Measurements from ENCODE around the gene PKHD1. TPM values are rescaled to one million over a fixed set of nuclear protein-coding genes. Genes with fewer than 3 reads are reported as not detected.

PKHD1 gene
- total RNA-seq, 1 experiment from 2014 or later, result 0.09 TPM

- Histone ChIP-seq H2BK12ac (ENCODE audit: insufficient read length, low read depth, low read length) (no peak overlapping the region), H3K27me3 (ENCODE audit: insufficient read depth, low read length) (no peaks in the 10 kb centered on the region), H4K20me1 (ENCODE audit: control insufficient read depth, insufficient read depth, insufficient read length) (no peaks in the 10 kb centered on the region), H3K14ac (ENCODE audit: insufficient read depth, low read length) (no peak overlapping the region), H3K9me3 (ENCODE audit: control insufficient read depth, low read depth, low read length) (no peaks in the 10 kb centered on the region), H2BK15ac (ENCODE audit: low read depth, low read length) (no peak overlapping the region), H3K4me1 (ENCODE audit: insufficient read depth, low read length) (peaks cover 2% of the 10 kb centered on the region; the same call in 1 of the 2 replicates), H3K79me2 (ENCODE audit: insufficient read depth, low read length) (no peaks in the 10 kb centered on the region), H4K5ac (ENCODE audit: insufficient read length, low read depth, low read length) (no peak overlapping the region), H4K91ac (ENCODE audit: insufficient read length, low read depth, low read length) (no peak overlapping the region), H3K27ac (ENCODE audit: insufficient read length, low read depth, low read length) (no peak overlapping the region), H3K23me2 (ENCODE audit: insufficient read length, low read depth, low read length, poor library complexity, severe bottlenecking) (no peaks in the 10 kb centered on the region), H3K4me2 (ENCODE audit: insufficient read depth, insufficient read length, low read length) (no peak overlapping the region), H3K9ac (ENCODE audit: extremely low read depth, insufficient read length, low read length) (no peak overlapping the region), H2AFZ (ENCODE audit: low read length) (no peak overlapping the region), H3K4ac (ENCODE audit: low read depth, low read length) (no peak overlapping the region), H3K18ac (ENCODE audit: insufficient read length, low read depth, low read length) (no peak overlapping the region), H3K23ac (ENCODE audit: insufficient read length, low read depth, low read length) (no peak overlapping the region), H3T11ph (ENCODE audit: low read length) (no peak overlapping the region), H2BK120ac (ENCODE audit: low read depth, low read length, poor library complexity, severe bottlenecking) (no peak overlapping the region), H4K8ac (replicated peaks; ENCODE audit: insufficient read length, low read depth, low read length) (no peak overlapping the region), H3K56ac (ENCODE audit: insufficient read length, low read depth, low read length) (no peak overlapping the region), H2BK20ac (ENCODE audit: low read depth, low read length, poor library complexity, severe bottlenecking) (no peak overlapping the region), H2BK5ac (ENCODE audit: insufficient read length, low read length) (no peak overlapping the region), H2AK5ac (ENCODE audit: insufficient read length, low read length) (no peak overlapping the region), H3K79me1 (ENCODE audit: insufficient read depth, low read depth, low read length, poor library complexity, severe bottlenecking) (no peaks in the 10 kb centered on the region)
- H3K4me1 Mint-ChIP-seq, result peaks cover 8 to 13% of the 10 kb centered on the region in 2 experiments
- no peaks in the 10 kb centered on the region for H3K27me3 Mint-ChIP-seq (ENCODE audit: low read depth)
- WGBS (ENCODE audit: extremely low coverage, insufficient read length, low lambda C conversion rate), result no CpG with 5 or more reads among the region's 1 CpG
- TF ChIP-seq, protein P1, sequence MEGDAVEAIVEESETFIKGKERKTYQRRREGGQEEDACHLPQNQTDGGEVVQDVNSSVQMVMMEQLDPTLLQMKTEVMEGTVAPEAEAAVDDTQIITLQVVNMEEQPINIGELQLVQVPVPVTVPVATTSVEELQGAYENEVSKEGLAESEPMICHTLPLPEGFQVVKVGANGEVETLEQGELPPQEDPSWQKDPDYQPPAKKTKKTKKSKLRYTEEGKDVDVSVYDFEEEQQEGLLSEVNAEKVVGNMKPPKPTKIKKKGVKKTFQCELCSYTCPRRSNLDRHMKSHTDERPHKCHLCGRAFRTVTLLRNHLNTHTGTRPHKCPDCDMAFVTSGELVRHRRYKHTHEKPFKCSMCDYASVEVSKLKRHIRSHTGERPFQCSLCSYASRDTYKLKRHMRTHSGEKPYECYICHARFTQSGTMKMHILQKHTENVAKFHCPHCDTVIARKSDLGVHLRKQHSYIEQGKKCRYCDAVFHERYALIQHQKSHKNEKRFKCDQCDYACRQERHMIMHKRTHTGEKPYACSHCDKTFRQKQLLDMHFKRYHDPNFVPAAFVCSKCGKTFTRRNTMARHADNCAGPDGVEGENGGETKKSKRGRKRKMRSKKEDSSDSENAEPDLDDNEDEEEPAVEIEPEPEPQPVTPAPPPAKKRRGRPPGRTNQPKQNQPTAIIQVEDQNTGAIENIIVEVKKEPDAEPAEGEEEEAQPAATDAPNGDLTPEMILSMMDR (conservative IDR thresholded peaks at IDR 0.05), result no peak
- H3K27ac Mint-ChIP-seq, result no peak overlapping the region
- H3K4me3 Mint-ChIP-seq, result no peak overlapping the region
- DNase-seq, result no peak
- H3K9me3 Mint-ChIP-seq, result no peaks in the 10 kb centered on the region
- H3K36me3 Mint-ChIP-seq (ENCODE audit: insufficient read depth in 1 of 3, low read depth in 3 of 3), result no peaks in the 10 kb centered on the region
Observed at GRCh38 chr6:51827580-51827979, 259.8 kb downstream of the PKHD1 start.
